ENCODE results near the gene STEAP1. TPM values are rescaled to one million over a fixed set of nuclear protein-coding genes. Genes with fewer than 3 reads are reported as not detected.
"Not testable (repeated sequence)": the region's sequence is repeated elsewhere in the genome, so short reads cannot be mapped to it uniquely, and the experiment has no call there.

The STEAP1 gene
- total RNA-seq, 2 donors from 2014 or later: not detected

DNA sequence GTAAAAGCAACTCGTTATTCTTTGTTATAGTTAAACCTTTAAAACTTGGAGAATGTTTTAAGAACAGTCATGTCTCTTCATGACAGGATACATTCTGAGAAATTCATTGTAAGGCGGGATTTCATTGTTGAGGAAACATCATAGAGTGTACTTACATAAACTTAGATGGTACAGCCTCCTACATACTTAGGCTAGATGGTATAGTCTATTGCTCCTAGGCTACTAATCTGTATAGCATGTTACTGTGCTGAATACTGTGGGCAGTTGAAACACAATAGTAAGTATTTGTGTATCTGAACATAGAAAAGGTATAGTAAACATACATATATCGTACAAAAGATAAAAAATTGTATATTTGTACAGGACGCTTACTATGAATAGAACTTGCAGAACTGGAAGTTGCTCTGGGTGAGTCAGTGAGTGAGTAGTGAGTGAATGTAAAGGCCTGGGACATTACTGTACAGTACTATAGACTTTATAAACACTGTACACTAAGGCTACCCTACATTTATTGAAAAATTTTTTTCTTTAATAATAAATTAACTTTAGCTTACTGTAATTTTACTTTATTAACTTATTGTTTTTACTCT lies 3.6 kb downstream of the STEAP1 start:
- not testable (repeated sequence) for ATAC-seq; H3K9me3 ChIP-seq (ENCODE audit: control insufficient read depth, low read length, poor library complexity, severe bottlenecking); H3K36me3 Mint-ChIP-seq (ENCODE audit: low read depth); DNase-seq; H3K4me3 Mint-ChIP-seq; H3K4me1 Mint-ChIP-seq; H3K27ac Mint-ChIP-seq
- H3K27me3 Mint-ChIP-seq: peaks cover 23% of the 10 kb centered on the region

DNA sequence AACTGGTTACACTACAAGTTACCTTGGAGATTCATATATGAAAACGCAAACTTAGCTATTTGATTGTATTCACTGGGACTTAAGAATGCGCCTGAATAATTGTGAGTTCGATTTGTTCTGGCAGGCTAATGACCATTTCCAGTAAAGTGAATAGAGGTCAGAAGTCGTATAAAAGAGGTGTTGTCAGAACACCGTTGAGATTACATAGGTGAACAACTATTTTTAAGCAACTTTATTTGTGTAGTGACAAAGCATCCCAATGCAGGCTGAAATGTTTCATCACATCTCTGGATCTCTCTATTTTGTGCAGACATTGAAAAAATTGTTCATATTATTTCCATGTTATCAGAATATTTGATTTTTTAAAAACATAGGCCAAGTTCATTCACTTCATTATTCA lies 9.3 kb downstream of the STEAP1 start:
- Mint-ChIP-seq H3K4me1 (no peaks in the 10 kb centered on the region), H3K27ac (no peak overlapping the region), H3K36me3 (ENCODE audit: low read depth) (no peaks in the 10 kb centered on the region), H3K4me3 (no peak overlapping the region), H3K27me3 (peaks cover 39% of the 10 kb centered on the region)
- no peak for DNase-seq
- H3K9me3 ChIP-seq (ENCODE audit: control insufficient read depth, low read length, poor library complexity, severe bottlenecking): no peaks in the 10 kb centered on the region
- ATAC-seq: no peak

DNA sequence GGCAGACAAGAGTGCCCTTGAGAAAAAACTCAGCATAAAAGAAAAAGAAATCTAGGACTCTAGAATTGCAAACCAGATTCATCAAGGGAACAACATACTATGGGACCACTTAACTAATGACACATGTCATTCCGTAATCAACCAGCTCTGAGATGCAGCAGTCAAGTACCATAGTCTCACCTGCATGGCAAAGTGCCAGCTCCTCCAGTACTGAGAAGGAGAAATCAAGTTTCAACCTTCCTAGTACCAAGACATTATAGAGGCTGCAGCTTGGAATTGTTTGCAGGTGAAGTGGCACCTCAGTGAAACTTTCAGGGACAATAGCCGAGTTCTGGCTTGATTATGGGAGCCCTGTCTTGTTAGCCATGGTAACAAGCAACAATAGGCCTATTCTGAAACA lies 11.5 kb downstream of the STEAP1 start:
- Mint-ChIP-seq H3K27ac (no peak overlapping the region), H3K27me3 (peaks cover 39% of the 10 kb centered on the region), H3K4me3 (no peak overlapping the region), H3K36me3 (ENCODE audit: low read depth) (no peaks in the 10 kb centered on the region), H3K4me1 (no peaks in the 10 kb centered on the region)
- no peaks in the 10 kb centered on the region for H3K9me3 ChIP-seq (ENCODE audit: control insufficient read depth, low read length, poor library complexity, severe bottlenecking)
- ATAC-seq: no peak
- no peak for DNase-seq

DNA sequence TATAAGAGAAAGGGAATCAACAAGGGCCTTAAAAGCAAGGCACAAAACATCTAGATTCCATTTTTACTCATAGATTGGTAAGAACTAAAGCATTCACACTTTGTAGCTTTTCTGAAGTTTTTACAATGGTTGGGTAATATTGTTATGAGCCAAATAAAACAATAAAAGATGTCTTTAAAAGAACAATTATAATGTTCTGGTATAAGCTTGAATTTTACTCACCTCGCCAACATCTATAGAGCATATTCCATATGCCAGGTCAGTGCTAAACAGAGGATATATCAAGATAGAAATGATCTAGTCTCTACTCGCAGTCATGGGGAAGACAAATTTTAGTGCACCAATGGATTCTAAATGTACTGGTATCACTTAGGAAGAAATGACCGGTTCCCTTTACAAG lies 11.9 kb downstream of the STEAP1 start:
- DNase-seq: no peak
- H3K4me1 Mint-ChIP-seq: no peaks in the 10 kb centered on the region
- no peak for ATAC-seq
- no peak overlapping the region for H3K27ac Mint-ChIP-seq
- H3K9me3 ChIP-seq (ENCODE audit: control insufficient read depth, low read length, poor library complexity, severe bottlenecking): no peaks in the 10 kb centered on the region
- H3K4me3 Mint-ChIP-seq: no peak overlapping the region
- H3K36me3 Mint-ChIP-seq (ENCODE audit: low read depth): no peaks in the 10 kb centered on the region
- H3K27me3 Mint-ChIP-seq: peaks cover 39% of the 10 kb centered on the region

DNA sequence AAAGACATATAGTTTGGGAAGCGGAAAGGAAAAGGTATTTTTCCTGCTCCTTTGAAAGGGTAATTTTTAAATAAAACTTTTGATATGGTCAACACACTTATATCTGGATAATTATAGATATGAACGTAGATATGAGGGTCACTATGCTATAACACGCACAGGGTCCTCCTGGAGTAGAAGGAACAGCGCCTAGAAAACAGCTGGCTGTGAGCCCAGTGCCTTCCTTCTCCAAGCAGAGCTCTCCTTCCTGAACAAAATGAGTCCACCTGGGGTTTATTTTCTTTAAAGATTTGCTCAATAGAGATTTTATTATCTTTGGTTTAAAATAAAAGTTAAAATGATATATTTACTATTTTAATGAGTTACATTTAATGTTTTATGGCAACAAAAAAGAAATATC lies 13.1 kb downstream of the STEAP1 start:
- DNase-seq (no peak), ATAC-seq (no peak)
- H3K9me3 ChIP-seq (ENCODE audit: control insufficient read depth, low read length, poor library complexity, severe bottlenecking): no peaks in the 10 kb centered on the region
- Mint-ChIP-seq H3K36me3 (ENCODE audit: low read depth) (no peaks in the 10 kb centered on the region), H3K27me3 (peaks cover 39% of the 10 kb centered on the region), H3K4me1 (no peaks in the 10 kb centered on the region), H3K27ac (no peak overlapping the region), H3K4me3 (no peak overlapping the region)

DNA sequence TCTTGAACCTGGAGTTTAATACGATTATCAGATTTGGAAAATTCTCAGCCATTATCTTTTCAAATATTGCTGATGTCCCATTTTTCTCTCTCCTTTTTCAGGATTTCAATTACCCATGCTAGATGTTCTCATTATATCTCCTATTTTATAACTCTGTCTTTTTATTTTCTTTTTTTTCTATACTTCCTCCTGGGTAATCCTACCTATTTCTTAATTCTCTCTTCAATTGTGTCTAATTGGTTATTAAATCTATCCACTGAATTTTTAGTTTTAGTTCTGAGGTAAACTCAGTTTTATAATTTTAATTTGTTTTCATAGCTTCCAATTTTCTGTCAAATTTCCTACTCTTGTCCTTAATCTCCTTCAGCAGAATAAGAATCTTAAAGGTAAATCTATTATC lies 15.6 kb downstream of the STEAP1 start:
- Mint-ChIP-seq H3K4me1 (no peaks in the 10 kb centered on the region), H3K36me3 (ENCODE audit: low read depth) (no peaks in the 10 kb centered on the region), H3K27me3 (peaks cover 35% of the 10 kb centered on the region), H3K4me3 (no peak overlapping the region), H3K27ac (no peak overlapping the region)
- H3K9me3 ChIP-seq (ENCODE audit: control insufficient read depth, low read length, poor library complexity, severe bottlenecking): no peaks in the 10 kb centered on the region
- ATAC-seq (no peak), DNase-seq (no peak)

DNA sequence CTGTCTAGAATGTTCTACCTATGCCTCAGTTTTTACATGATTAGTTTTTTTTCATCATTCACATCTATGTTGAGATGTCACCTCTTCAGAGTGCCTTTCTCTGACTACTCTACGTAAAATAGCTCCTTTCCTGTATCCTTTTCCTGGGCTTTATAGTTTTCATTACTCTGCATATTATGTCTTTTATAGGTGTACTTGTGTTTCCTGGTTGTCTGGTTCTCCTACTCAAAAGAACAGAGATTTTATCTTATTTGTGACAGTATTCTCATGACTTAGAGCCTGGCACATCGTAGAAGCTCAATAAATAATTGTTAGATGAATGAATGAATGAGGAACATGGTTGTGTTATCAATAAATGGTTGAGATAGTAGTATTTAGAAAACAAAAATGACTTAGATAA lies 17.9 kb downstream of the STEAP1 start:
- DNase-seq (no peak), ATAC-seq (no peak)
- no peaks in the 10 kb centered on the region for H3K4me1 Mint-ChIP-seq
- H3K27ac Mint-ChIP-seq: no peak overlapping the region
- H3K9me3 ChIP-seq (ENCODE audit: control insufficient read depth, low read length, poor library complexity, severe bottlenecking): no peaks in the 10 kb centered on the region
- H3K4me3 Mint-ChIP-seq: no peak overlapping the region
- peaks cover 15% of the 10 kb centered on the region for H3K27me3 Mint-ChIP-seq
- H3K36me3 Mint-ChIP-seq (ENCODE audit: low read depth): no peaks in the 10 kb centered on the region

DNA sequence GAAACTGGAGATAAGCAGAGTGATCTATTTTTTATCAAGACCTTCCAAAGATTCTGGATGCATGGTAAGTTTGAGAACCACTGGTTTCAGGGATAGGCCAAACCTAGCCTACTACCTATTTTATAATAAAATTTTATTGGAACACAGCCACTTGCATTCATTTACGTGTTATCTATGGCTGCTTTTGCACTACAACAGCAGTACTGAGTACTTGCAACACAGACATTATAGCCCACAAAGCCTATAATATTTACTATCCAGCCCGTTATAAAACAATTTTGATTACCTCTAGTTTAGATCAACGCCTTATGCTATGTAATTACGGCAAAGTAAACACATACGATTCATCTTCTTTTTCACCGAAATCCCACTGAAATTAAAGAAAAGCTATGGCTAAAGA lies 18.4 kb downstream of the STEAP1 start:
- H3K9me3 ChIP-seq (ENCODE audit: control insufficient read depth, low read length, poor library complexity, severe bottlenecking): no peaks in the 10 kb centered on the region
- H3K27ac Mint-ChIP-seq: no peak overlapping the region
- H3K4me1 Mint-ChIP-seq: no peaks in the 10 kb centered on the region
- H3K4me3 Mint-ChIP-seq: no peak overlapping the region
- DNase-seq (no peak), ATAC-seq (no peak)
- peaks cover 14% of the 10 kb centered on the region for H3K27me3 Mint-ChIP-seq
- H3K36me3 Mint-ChIP-seq (ENCODE audit: low read depth): no peaks in the 10 kb centered on the region

DNA sequence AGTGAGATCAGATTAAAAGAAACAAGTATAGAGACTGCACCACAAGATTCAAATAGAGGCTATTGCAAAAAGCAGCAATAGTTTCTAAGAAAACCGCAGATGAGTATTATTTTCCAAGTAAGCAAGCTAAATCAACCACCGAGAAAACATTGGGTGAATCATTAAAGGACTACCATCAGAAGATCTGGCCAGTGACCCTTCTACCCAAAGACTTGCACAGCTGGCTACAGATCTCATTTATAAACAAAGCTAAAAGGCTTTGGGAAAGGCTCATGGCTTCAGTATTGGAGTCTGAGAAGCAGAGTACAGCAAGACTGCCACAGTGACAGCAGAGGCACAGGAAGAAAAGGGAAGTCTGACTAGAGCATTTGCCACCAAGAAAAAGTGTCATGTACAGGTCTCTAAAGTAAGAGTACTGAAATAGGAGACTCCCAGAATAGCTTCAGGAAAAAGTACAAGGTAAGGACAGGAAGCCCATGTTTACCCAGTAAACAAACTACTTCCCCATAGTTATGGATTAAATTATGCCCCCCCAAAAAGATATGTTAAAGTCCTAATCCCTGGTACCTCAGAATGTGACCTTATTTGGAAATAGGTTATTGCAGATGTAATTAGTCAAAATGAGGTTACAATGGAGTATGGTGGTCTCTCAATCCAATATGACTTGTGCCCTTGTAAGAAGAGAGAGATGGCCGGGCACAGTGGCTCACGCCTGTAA lies 19.0 kb downstream of the STEAP1 start:
- no peak for DNase-seq
- H3K4me3 Mint-ChIP-seq: no peak overlapping the region
- H3K9me3 ChIP-seq (ENCODE audit: control insufficient read depth, low read length, poor library complexity, severe bottlenecking): no peaks in the 10 kb centered on the region
- H3K36me3 Mint-ChIP-seq (ENCODE audit: low read depth): no peaks in the 10 kb centered on the region
- peaks cover 14% of the 10 kb centered on the region for H3K27me3 Mint-ChIP-seq
- H3K4me1 Mint-ChIP-seq: no peaks in the 10 kb centered on the region
- H3K27ac Mint-ChIP-seq: no peak overlapping the region
- ATAC-seq: no peak

DNA sequence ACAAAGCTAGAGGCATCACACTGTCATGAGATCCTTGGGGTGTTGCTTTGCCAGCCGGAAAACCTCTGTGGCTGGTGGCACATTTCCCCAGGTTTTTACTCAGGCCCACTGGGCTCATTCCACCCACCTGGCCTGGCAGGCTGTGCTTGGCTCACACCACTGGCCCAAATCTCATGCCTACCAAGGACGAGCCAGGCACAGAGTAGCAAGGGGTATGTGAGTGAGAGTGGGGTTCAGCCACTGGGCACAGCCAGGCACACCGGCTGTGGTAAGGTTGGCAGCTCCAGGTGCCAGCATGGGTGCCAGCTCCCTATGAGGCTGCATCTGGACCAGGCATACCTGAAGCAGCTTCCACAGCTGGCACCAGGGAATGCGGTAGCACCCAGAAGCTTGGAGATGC lies 21.4 kb downstream of the STEAP1 start:
- ATAC-seq: no peak
- H3K4me1 Mint-ChIP-seq: no peaks in the 10 kb centered on the region
- H3K9me3 ChIP-seq (ENCODE audit: control insufficient read depth, low read length, poor library complexity, severe bottlenecking): no peaks in the 10 kb centered on the region
- H3K27ac Mint-ChIP-seq: no peak overlapping the region
- no peak for DNase-seq
- H3K4me3 Mint-ChIP-seq: no peak overlapping the region
- peaks cover 14% of the 10 kb centered on the region for H3K27me3 Mint-ChIP-seq
- H3K36me3 Mint-ChIP-seq (ENCODE audit: low read depth): no peaks in the 10 kb centered on the region

DNA sequence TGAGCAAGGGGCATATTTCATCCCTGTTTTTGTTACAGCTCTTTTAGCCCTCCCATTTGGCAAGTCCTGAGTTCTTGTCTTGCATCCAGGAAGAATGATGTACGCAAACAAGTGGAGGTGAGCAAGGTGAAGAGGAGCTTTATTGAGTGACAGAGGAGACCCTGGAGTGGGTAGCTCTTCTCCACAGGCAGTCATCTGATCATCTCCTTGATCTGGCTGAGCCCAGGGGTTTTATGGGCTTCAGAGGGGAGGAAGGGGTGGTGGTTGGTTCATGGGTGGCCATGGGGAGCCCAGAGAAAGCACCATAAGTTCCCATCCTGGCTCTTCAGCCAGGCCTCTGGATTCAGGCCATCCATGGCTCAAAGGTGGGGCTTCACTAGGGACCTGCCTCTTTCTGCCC lies 21.9 kb downstream of the STEAP1 start:
- no peaks in the 10 kb centered on the region for H3K9me3 ChIP-seq (ENCODE audit: control insufficient read depth, low read length, poor library complexity, severe bottlenecking)
- no peak overlapping the region for H3K27ac Mint-ChIP-seq
- H3K36me3 Mint-ChIP-seq (ENCODE audit: low read depth): no peaks in the 10 kb centered on the region
- H3K4me3 Mint-ChIP-seq: no peak overlapping the region
- no peak for ATAC-seq
- H3K27me3 Mint-ChIP-seq: peaks cover 14% of the 10 kb centered on the region
- H3K4me1 Mint-ChIP-seq: no peaks in the 10 kb centered on the region
- no peak for DNase-seq

DNA sequence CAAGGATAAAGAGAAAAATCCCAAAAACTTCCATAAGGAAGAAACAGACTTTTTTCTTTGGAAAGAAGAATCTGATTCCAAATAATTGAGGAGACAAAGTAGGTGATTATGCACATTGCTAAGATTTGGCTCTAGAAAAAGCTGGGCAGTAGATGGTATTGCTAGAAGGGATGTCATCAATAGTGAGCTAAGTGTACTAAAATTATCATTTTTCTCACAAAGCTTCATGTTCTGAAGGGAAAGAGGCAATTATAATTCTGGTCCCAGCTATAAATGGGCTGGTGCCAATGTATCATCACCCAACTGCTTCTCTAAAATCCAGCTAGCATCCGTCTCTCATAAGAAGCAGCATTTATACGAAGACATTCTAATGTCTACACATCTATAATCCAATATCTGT lies 23.9 kb downstream of the STEAP1 start:
- DNase-seq (no peak), ATAC-seq (no peak)
- Mint-ChIP-seq H3K27me3 (peaks cover 13% of the 10 kb centered on the region), H3K4me1 (no peaks in the 10 kb centered on the region), H3K36me3 (ENCODE audit: low read depth) (no peaks in the 10 kb centered on the region), H3K27ac (no peak overlapping the region), H3K4me3 (no peak overlapping the region)
- H3K9me3 ChIP-seq (ENCODE audit: control insufficient read depth, low read length, poor library complexity, severe bottlenecking): no peaks in the 10 kb centered on the region

DNA sequence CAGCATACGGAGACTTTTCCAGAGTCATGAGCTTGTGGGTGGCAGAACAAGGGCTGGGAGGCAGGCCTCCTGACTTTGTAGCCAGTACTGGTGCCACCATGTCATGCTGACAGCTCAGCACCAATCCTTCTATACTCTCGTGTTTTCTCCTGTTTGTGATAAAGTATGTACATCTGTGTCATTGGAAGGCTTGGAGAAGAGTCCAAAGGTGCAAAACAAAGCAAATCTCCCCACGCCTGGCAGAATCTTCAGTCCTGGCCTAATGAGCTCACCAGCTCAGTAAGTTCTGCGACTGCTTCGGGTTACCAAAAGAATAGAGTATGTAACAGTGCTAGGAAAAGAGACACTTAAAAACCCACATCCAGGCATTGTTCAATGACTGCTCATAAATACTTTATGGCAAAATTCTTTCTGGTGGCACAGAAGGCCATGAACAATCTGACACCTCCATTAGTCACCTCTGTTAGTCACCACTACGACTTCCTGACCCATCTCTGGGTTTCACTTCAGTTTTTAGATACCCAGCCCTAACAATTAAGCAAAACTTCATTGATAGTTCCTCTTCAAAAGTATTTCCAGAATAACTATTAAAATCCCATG lies 24.5 kb downstream of the STEAP1 start:
- Mint-ChIP-seq H3K27ac (no peak overlapping the region), H3K4me3 (no peak overlapping the region), H3K27me3 (peaks cover 7% of the 10 kb centered on the region), H3K4me1 (no peaks in the 10 kb centered on the region), H3K36me3 (ENCODE audit: low read depth) (no peaks in the 10 kb centered on the region)
- DNase-seq (no peak), ATAC-seq (peak; percentile 46)
- H3K9me3 ChIP-seq (ENCODE audit: control insufficient read depth, low read length, poor library complexity, severe bottlenecking): no peaks in the 10 kb centered on the region
